Panc1 (cell line): ENCODE results near the gene FILIP1L. TPM values are rescaled to one million over a fixed set of nuclear protein-coding genes. Genes with fewer than 3 reads are reported as not detected.

ENCODE experiments used
- ATAC-seq: fragments of 200-7000 bp; cut with Tn5 transposase; 2 replicates; pipeline ENCODE4 v1.9.1; 2020; ENCODE audit warnings: mild to moderate bottlenecking, moderate library complexity
- BruUV-seq: library from RNA; stranded (reverse); fragments of 400-500 nt; replicated peaks from 2 replicates; lab custom pipeline; 2021; lab: Mats Ljungman, UMichigan
- CTCF ChIA-PET: fragments of 300-600 bp; sonication (Branson Sonifier 250); formaldehyde crosslinking; loops from one replicate; lab custom pipeline; 2022; ENCODE audit warnings: antibody characterized with exemption; lab: Charles Lee
- POLR2A ChIA-PET: fragments of 300-600 bp; sonication (Branson Sonifier 250); formaldehyde crosslinking; loops from one replicate; lab custom pipeline; 2022; ENCODE audit warnings: antibody characterized with exemption; lab: Charles Lee
- DNase-seq: peaks from one replicate; pipeline ENCODE4 v3.0.0-alpha.2; 2010; ENCODE audit warnings: low read depth, low spot score
- H3K27ac ChIP-seq: 2 replicates; pipeline ENCODE4 v1.5.1; 2011; ENCODE audit warnings: mild to moderate bottlenecking, low read length, inconsistent platforms
- H3K27me3 ChIP-seq: fragments of 200-500 bp; sonication (Bioruptor generic); 2 replicates; pipeline ENCODE4 v1.6.0; 2014; ENCODE audit warnings: low read length, inconsistent platforms; ENCODE audit not compliant: control insufficient read depth, insufficient read depth
- H3K36me3 ChIP-seq: fragments of 200-500 bp; sonication (Bioruptor generic); 2 replicates; pipeline ENCODE4 v1.5.1; 2014; ENCODE audit warnings: inconsistent platforms, mild to moderate bottlenecking, low read length, moderate library complexity; ENCODE audit not compliant: control insufficient read depth, insufficient read depth
- H3K4me1 ChIP-seq: 2 replicates; pipeline ENCODE4 v1.5.1; 2011; ENCODE audit warnings: inconsistent platforms, mild to moderate bottlenecking, low read length, moderate library complexity; ENCODE audit not compliant: control insufficient read depth, insufficient read depth
- H3K4me3 ChIP-seq, 2 experiments: 2 replicates each; pipeline ENCODE4 v1.5.1; 2011 to 2012; ENCODE audit warnings: low read depth in 2 of 2, low read length in 2 of 2, mild to moderate bottlenecking in 2 of 2, inconsistent platforms in 1 of 2, moderate library complexity in 1 of 2
- H3K9me3 ChIP-seq: fragments of 200-500 bp; sonication (Bioruptor generic); 2 replicates; pipeline ENCODE4 v1.5.1; 2014; ENCODE audit warnings: low read depth, mild to moderate bottlenecking, inconsistent platforms, low read length, moderate library complexity; ENCODE audit not compliant: control insufficient read depth, insufficient read depth
- CTCF ChIP-seq: fragments of 450-650 bp; IDR thresholded peaks from 2 replicates; pipeline ENCODE4 v1.5.1; 2017; ENCODE audit warnings: mild to moderate bottlenecking
- POLR2AphosphoS5 ChIP-seq: IDR thresholded peaks from 2 replicates; pipeline ENCODE4 v1.6.1; 2012; ENCODE audit warnings: mild to moderate bottlenecking, low read depth, low read length, moderate library complexity
- REST ChIP-seq, 2 experiments: IDR thresholded peaks; 2 replicates each; pipeline ENCODE4 v1.6.1; 2011 to 2012; ENCODE audit warnings: low read depth in 2 of 2, control low read depth in 1 of 2, low read length in 1 of 2, mild to moderate bottlenecking in 1 of 2, moderate library complexity in 1 of 2; ENCODE audit not compliant: insufficient read depth in 1 of 2
- SIN3A ChIP-seq: IDR thresholded peaks from 2 replicates; pipeline ENCODE4 v1.6.1; 2012; ENCODE audit warnings: low read depth, mild to moderate bottlenecking, low read length, moderate library complexity, borderline replicate concordance; ENCODE audit not compliant: insufficient read depth
- TCF7L2 ChIP-seq: IDR thresholded peaks from 2 replicates; pipeline ENCODE4 v1.6.1; 2011; ENCODE audit warnings: mild to moderate bottlenecking, low read depth, low read length, inconsistent platforms
- in situ Hi-C: cut with HindIII; loops from 2 replicates; pipeline ENCODE4 v1.10.0; 2016; ENCODE audit warnings: low sequenced_read_pairs, low pct_unique_long_range_greater_than_20kb
- intact Hi-C: fragments of 100-400 bp; cut with micrococcal nuclease; formaldehyde crosslinking; loops from one replicate; pipeline ENCODE4 v1.10.0; 2022; ENCODE audit not compliant: unreplicated experiment
- total RNA-seq: library from RNA; stranded (reverse); gene quantifications from one replicate; pipeline ENCODE4 v1.2.1, GENCODE V29; 2021; ENCODE audit not compliant: unreplicated experiment

Gene FILIP1L
- total RNA-seq, 1 experiment from 2014 or later, result 3.2 TPM

- ChIA-PET CTCF (interaction anchor here (0.8 kb wide), 1 partner anchor 206 kb away, joined by 3 read pairs; no protein-coding TSS in a partner anchor), POLR2A (no interaction called here)
- Histone ChIP-seq H3K27me3 (no peaks in the 10 kb centered on the region), H3K36me3 (no peaks in the 10 kb centered on the region), H3K4me1 (peaks cover 28% of the 10 kb centered on the region), H3K27ac (peak overlapping the region; percentile 91), H3K9me3 (no peaks in the 10 kb centered on the region; the same call in 1 of the 2 replicates), H3K4me3 (peak overlapping the region in 1 of 2 experiments; percentile 42; a peak in 1 of 4 replicates)
- in situ Hi-C loops, result no loop called here
- intact Hi-C loops, result loop anchor here (5.0 kb wide), 1 partner anchor 206 kb away; no protein-coding TSS in a partner anchor
- no peak for DNase-seq
- no peak for ATAC-seq
- TF ChIP-seq SIN3A (no peak), CTCF (no peak), REST (IDR thresholded peaks at IDR 0.05; ENCODE audit: insufficient read depth in 1 of 2, low read depth in 2 of 2, low read length in 1 of 2) (no peak), POLR2AphosphoS5 (no peak), TCF7L2 (no peak)
- no TSS peak for BruUV-seq
These were observed 66.1 kb downstream of the FILIP1L start for GRCh38 chr3:100048248-100048647.

- CTCF ChIA-PET, result interaction anchor here (0.7 to 0.8 kb wide), 2 partner anchors 8 to 207 kb away, joined by 3 read pairs; no protein-coding TSS in a partner anchor
- no peak for TF ChIP-seq SIN3A
- no peak for TF ChIP-seq REST (IDR thresholded peaks at IDR 0.05; ENCODE audit: insufficient read depth in 1 of 2, low read depth in 2 of 2, low read length in 1 of 2)
- no peak for TF ChIP-seq CTCF
- TF ChIP-seq POLR2AphosphoS5, result peak; percentile 84
- TF ChIP-seq TCF7L2, result peak; percentile 70
- Histone ChIP-seq H3K27me3 (no peaks in the 10 kb centered on the region), H3K4me3 (peak overlapping the region in 1 of 2 experiments; percentile 42; a peak in 2 of 4 replicates), H3K9me3 (no peaks in the 10 kb centered on the region; the same call in 1 of the 2 replicates), H3K27ac (peak overlapping the region; percentile 91), H3K36me3 (no peaks in the 10 kb centered on the region), H3K4me1 (peaks cover 33% of the 10 kb centered on the region)
- intact Hi-C loops, result loop anchor here (5.0 kb wide), 1 partner anchor 205 kb away; no protein-coding TSS in a partner anchor
- DNase-seq, result peak; percentile 89
- BruUV-seq, result no TSS peak
- ATAC-seq, result peak; percentile 97
- POLR2A ChIA-PET, result no interaction called here
- in situ Hi-C loops, result no loop called here
These were observed 66.7 kb downstream of the FILIP1L start for GRCh38 chr3:100047455-100048141.
